Esophagus muscularis mucosa (tissue), 3 donors: Measurements from ENCODE around the gene CMPK1.

Experiments
- CTCF ChIP-seq, 3 experiments: fragments of 200-600 bp in 2 of 3; fragments of 450-650 bp in 1 of 3; sonication (generic) in 2 of 3; IDR thresholded peaks; one replicate each; pipeline ENCODE4 v1.5.1; 2017 to 2019; ENCODE audit warnings: antibody characterized with exemption in 3 of 3, mild to moderate bottlenecking in 2 of 3, moderate library complexity in 1 of 3
- POLR2AphosphoS5 ChIP-seq, 2 donors: sonication (generic); formaldehyde crosslinking; IDR thresholded peaks; one replicate each; pipeline ENCODE4 v1.6.1; 2017; ENCODE audit warnings: antibody characterized with exemption in 2 of 2

- no peak for TF ChIP-seq POLR2AphosphoS5 (IDR thresholded peaks at IDR 0.05)
- TF ChIP-seq CTCF (IDR thresholded peaks at IDR 0.05), result no peak
Observed at GRCh38 chr1:47405697-47406096, 72.1 kb downstream of the CMPK1 start.
